Sigmoid colon (tissue), 3 donors: ENCODE results near the gene YWHAE.

Experiments used
- POLR2A ChIP-seq, 2 donors: fragments of 450-650 bp; IDR thresholded peaks; one replicate each; pipeline ENCODE4 v1.6.1; 2016; ENCODE audit warnings: antibody characterized with exemption in 2 of 2, mild to moderate bottlenecking in 2 of 2, moderate library complexity in 2 of 2
- TF ChIP-seq, protein P1 (sequence below), 4 experiments: fragments of 450-650 bp in 3 of 4; fragments of 200-600 bp in 1 of 4; IDR thresholded peaks; one replicate each; pipeline ENCODE4 v1.5.1; 2016 to 2019; ENCODE audit warnings: antibody characterized with exemption in 4 of 4, mild to moderate bottlenecking in 3 of 4, moderate library complexity in 2 of 4

DNA sequence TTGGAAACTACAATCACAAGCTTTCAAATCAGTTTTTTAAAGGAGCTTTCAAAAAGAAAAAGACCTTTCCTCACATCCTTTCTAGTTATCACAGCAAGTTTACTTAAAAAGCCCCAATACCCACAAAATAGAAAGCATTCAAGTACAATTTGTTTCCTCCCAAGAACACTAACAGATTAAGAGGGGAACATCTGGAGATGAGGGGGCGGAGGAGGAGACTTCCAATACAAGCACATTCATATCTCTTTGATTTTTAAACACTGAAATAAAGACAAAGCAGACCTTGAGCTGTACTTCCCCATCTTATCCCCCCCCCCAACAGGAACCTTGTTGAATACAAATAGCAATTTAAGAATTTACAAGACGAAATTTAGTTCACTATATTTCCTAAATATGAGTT lies 2.0 kb downstream of the YWHAE start:
- TF ChIP-seq, protein P1, sequence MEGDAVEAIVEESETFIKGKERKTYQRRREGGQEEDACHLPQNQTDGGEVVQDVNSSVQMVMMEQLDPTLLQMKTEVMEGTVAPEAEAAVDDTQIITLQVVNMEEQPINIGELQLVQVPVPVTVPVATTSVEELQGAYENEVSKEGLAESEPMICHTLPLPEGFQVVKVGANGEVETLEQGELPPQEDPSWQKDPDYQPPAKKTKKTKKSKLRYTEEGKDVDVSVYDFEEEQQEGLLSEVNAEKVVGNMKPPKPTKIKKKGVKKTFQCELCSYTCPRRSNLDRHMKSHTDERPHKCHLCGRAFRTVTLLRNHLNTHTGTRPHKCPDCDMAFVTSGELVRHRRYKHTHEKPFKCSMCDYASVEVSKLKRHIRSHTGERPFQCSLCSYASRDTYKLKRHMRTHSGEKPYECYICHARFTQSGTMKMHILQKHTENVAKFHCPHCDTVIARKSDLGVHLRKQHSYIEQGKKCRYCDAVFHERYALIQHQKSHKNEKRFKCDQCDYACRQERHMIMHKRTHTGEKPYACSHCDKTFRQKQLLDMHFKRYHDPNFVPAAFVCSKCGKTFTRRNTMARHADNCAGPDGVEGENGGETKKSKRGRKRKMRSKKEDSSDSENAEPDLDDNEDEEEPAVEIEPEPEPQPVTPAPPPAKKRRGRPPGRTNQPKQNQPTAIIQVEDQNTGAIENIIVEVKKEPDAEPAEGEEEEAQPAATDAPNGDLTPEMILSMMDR (IDR thresholded peaks at IDR 0.05): no peak
- TF ChIP-seq POLR2A (IDR thresholded peaks at IDR 0.05): no peak
